Esophagus squamous epithelium (tissue), 4 donors: ENCODE data around the gene ICA1.

Experiments used
- POLR2A ChIP-seq, 4 donors: fragments of 450-650 bp; IDR thresholded peaks; one replicate each; pipeline ENCODE4 v1.6.1; 2017; ENCODE audit warnings: antibody characterized with exemption in 4 of 4, mild to moderate bottlenecking in 4 of 4, moderate library complexity in 3 of 4
- TF ChIP-seq, protein P1 (sequence below), 6 experiments: fragments of 450-650 bp in 4 of 6; fragments of 200-600 bp in 2 of 6; sonication (generic) in 2 of 6; IDR thresholded peaks; one replicate each; pipeline ENCODE4 v1.5.1; 2016 to 2019; ENCODE audit warnings: antibody characterized with exemption in 6 of 6, mild to moderate bottlenecking in 4 of 6, moderate library complexity in 4 of 6

DNA sequence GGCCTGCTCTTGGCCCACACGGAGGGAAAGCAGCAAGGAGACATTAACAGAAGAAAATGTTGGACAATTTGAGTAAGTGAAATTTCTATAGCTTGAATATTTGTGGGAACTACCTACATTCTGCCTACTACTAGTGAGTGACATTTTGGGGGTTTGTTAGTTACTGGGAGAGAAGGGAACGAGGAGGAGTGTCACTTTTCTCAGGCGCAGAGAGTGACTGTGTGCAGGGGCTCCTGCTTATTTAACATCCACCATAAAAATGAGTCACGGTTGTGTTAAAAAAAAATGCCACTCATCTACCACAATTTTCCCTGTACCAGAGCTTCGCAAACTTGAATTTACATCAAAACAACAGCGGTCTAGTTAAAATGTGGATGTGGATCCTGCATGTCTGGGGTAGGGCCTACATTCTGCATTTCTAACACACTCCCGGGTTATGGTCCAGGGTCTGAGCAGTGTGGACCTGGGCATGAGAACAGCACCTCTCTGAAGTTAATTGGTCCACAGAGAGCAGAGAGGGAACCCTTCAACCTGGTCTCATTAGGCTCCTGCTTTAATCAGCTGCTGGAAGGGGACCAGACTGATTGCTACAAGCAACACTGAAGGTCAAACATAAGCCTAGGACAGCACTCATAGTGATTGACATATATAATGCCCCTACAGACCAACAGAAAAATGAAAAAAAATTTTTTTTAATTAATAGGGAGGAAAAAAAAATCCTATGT is 41.4 kb downstream of the ICA1 start:
- TF ChIP-seq, protein P1, sequence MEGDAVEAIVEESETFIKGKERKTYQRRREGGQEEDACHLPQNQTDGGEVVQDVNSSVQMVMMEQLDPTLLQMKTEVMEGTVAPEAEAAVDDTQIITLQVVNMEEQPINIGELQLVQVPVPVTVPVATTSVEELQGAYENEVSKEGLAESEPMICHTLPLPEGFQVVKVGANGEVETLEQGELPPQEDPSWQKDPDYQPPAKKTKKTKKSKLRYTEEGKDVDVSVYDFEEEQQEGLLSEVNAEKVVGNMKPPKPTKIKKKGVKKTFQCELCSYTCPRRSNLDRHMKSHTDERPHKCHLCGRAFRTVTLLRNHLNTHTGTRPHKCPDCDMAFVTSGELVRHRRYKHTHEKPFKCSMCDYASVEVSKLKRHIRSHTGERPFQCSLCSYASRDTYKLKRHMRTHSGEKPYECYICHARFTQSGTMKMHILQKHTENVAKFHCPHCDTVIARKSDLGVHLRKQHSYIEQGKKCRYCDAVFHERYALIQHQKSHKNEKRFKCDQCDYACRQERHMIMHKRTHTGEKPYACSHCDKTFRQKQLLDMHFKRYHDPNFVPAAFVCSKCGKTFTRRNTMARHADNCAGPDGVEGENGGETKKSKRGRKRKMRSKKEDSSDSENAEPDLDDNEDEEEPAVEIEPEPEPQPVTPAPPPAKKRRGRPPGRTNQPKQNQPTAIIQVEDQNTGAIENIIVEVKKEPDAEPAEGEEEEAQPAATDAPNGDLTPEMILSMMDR (IDR thresholded peaks at IDR 0.05) = no peak
- no peak for TF ChIP-seq POLR2A (IDR thresholded peaks at IDR 0.05)
